CD1c-positive myeloid dendritic cell (primary cell): ENCODE measurements around the gene SLC11A2.
"Not testable (repeated sequence)": the region's sequence is repeated elsewhere in the genome, so short reads cannot be mapped to it uniquely, and the experiment has no call there.

Source experiments
- DNase-seq: peaks from one replicate; pipeline ENCODE4 v3.0.0-alpha.2; 2016; ENCODE audit errors: extremely low spot score

The SLC11A2 gene

DNA sequence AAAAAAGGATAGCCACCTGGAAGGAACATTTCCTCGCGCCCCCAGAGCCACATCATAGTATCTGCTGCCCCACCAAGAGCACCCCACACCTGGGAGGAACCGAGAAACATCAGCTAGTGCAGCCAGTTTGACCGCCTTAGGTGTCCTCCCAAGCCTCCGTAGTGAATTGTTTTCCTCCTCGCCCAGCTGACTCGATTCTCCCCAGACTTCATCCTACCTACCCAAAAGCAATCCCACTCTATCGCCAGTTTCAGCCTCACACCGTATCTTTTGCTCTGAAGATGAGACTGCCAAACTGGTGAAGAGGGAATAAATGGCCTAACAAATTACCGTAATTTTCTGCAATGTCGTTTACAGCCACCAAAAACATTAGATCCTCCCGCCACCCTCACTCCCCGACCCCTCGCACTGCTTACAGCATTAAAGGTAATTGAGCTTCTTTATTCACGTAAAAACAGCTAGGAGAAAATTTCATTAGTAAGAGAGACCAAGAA lies 1.2 kb upstream of the SLC11A2 start:
- no peak for DNase-seq

GRCh38 chr12:51025338-51025835 lies 797 bp downstream of the SLC11A2 start:
- DNase-seq = peak; percentile 19

- peak; percentile 18 for DNase-seq
These were observed 2.4 kb downstream of the SLC11A2 start for GRCh38 chr12:51023625-51024382.

DNA sequence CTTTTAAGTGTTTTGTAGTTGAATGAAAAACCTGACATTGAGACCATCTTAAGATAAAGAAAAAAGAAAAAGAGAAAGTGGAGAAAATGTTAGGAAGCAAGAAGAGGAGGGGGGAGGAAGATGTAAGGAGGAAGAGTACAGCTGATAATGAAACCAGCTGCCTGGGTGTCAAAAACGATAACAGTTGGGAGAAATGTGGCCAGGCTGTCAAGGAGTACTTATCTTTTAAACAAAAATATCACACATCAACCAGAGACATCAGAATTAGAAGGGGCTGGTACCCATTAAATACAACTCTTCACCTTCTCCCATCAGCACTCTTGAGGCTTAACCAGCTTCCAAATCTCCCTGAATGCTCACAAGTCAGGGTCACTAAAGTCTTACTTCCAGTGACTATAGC lies 4.5 kb downstream of the SLC11A2 start:
- no peak for DNase-seq

DNA sequence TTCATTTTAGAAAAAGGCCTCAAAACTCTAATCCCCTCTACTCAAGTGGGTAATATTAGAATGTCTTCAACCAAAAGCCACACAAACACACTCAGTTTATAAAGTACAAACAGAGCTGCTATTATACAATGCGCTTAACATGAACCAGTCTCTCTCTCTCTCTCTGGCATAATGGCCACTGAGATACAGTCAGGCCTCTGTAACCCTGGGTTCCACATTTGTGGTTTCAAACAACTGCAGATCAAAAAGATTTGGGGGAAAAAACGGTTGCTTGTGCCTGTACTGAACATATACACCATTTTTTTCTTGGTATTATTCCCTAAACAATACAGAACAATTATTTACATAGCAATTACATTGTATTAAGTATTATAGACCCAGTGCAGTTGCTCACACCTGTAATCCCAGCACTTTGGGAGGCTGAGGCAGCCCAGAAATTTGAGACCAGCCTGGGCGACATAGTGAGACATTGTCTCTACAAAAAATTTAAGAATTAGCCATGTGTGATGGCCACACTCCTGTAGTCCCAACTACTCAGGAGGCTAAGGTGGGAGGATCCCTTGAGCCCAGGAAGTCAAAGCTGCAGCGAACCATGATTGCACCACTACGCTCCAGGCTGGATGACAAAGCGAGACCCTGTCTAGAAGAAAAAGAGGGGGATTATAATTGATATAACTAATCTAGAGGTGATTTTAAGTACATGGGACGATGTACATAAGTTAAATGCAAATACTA lies 5.6 kb downstream of the SLC11A2 start:
- no peak for DNase-seq

DNA sequence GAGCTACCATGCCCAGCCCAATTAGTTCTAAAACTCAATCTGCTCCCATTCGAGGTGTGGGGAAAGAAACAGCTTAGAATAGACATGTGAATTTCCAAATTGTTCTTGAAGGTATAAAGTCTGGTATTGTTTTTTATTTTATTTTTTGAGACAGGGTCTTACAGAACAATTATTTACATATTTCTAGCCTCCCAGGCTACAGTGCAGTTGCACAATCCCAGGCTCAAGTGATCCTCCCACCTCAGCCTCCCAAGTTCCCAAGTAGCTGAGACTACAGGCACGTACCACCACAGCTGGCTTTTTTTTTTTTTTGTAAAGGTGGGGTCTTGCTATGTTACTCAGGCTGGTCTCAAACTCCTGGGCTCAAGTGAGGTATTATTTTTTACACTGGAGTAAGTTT lies 6.3 kb downstream of the SLC11A2 start:
- no peak for DNase-seq

DNA sequence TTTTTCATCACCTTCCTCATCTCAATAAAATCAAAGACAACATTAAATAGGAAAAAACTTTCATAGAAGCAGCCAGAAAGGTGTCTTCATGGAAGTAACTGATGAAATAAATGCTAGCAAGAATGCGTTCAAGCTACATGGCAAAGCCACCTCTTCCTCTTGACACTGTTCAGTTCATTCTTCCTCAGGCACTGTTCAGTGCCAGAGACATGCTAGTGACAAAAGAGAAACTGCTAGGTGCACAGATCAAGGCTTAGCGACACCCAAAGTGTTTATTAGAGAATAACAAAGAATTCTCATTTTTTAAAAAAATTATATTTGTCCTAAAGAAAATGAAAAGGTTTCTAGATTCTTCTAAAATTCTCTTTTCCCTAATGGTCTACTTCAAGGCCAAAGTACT lies 7.2 kb downstream of the SLC11A2 start:
- no peak for DNase-seq

DNA sequence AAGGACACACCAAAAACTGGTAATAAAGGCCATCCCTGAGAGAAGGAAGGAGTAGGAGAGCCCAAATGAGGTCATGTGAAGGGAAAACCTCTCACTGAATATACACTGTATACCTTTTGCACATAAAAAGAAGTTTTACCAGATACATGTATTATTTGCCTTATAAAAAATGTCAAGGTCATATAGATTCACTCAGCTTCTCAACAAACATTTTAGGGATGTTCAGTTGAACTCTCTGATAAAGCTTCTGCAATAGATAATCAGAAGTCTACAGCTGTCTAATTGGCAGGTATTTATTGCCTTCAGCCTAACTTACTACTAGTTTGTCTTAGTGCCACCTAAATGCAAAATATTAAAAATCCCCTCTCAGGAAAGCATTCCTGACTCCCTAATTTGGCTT lies 8.7 kb downstream of the SLC11A2 start:
- DNase-seq = no peak

GRCh38 chr12:51014467-51014866 lies 11.7 kb downstream of the SLC11A2 start:
- not testable (repeated sequence) for DNase-seq

DNA sequence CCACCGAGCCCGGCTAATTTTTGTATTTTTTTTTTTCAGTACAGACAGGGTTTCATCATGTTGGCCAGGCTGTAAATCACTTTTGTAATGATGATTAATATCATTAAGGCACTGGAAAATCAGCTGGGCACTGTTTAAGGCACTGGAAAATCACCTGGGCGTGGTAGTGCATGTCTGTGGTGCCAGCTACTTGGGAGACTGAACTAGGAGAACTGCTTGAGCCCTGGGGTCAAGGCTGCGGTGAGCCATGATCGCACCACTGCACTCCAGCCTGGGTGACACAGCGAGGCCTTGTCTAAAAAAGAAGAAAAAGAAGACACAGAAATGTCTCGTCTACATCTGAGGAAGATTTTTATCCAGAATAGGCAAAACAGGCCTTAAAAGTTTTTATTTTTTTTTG lies 12.7 kb downstream of the SLC11A2 start:
- no peak for DNase-seq

- peak; percentile 56 for DNase-seq
These were observed 13.5 kb downstream of the SLC11A2 start for GRCh38 chr12:51012570-51013236.

DNA sequence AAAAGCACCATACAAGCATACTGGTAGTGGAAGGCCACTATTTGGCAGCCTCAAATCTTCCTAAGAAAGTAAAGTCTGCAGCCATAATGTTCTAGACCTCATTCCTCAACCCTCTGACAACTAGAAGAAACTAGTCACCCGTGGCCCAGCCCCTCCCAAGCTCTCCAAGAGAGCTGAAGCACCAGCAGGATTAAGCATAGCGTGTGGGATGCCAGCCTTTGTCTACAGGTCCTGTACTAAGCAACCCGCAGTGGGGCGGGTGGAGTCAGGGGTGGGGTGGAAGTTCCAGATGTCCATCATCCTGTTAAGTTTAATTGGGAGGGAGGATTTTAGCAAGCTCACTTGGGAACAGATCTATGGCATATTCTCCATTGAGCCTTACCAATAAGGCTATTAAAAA lies 14.2 kb downstream of the SLC11A2 start:
- no peak for DNase-seq

DNA sequence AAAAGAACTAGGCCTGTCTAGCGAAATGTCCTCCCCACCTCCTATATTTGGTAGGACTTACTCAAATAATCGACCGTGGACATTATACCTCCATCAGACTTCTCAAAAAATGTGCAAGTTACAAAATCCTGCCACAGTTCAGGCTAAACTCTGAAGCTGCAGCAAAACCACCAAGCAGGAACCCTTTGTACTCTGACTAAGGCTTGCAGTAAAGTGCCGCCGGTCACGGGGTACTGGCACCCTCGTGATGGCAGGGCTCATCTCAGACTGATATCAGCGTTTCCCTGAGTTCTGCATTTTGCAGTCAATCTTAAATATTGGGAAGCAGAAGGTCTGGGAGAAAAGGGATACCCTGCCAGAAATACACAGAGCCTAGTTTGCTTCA lies 17.1 kb downstream of the SLC11A2 start:
- DNase-seq = peak; percentile 95

DNA sequence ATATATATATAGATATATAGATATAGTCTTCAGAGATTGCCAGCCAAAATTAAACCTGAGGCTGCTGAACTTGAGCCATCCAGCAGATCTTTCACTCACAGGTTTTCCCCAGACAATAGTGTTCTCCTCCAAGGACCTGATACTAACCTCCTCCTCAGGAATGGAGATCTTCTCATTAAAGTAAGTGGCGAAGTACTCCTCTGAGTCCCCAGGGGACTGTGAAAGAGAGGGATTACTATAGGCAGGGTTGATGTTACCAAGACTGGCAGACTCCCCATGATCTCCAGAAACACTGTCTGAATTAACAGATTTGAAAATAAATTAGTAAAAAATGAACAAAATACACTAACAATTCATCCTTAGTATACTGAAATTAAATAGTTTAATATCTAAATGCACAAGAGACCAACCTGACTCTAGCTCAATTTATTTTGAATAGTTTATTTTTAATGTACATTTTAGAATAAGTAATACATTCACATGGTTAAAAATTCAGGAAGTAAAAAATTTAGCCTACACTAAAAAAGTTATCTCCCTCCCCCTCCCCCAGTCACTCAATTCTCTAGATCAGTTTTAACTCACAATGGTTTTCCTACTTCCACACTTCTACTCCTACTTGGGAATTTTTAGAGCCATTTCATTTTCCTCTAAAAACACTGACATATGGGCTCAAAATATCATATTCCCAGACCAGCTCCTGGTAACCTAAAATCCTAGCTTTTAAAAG lies 17.7 kb downstream of the SLC11A2 start:
- peak; percentile 50 for DNase-seq

GRCh38 chr12:51005671-51006070 lies 20.5 kb downstream of the SLC11A2 start:
- DNase-seq = no peak

- no peak for DNase-seq
These were observed 21.2 kb downstream of the SLC11A2 start for GRCh38 chr12:51005030-51005429.

- no peak for DNase-seq
These were observed 21.7 kb downstream of the SLC11A2 start for GRCh38 chr12:51004504-51004903.

- no peak for DNase-seq
These were observed 24.4 kb downstream of the SLC11A2 start for GRCh38 chr12:51001799-51002198.

- no peak for DNase-seq
These were observed 25.9 kb downstream of the SLC11A2 start for GRCh38 chr12:51000245-51000644.

- no peak for DNase-seq
These were observed 27.1 kb downstream of the SLC11A2 start for GRCh38 chr12:50999093-50999492.

DNA sequence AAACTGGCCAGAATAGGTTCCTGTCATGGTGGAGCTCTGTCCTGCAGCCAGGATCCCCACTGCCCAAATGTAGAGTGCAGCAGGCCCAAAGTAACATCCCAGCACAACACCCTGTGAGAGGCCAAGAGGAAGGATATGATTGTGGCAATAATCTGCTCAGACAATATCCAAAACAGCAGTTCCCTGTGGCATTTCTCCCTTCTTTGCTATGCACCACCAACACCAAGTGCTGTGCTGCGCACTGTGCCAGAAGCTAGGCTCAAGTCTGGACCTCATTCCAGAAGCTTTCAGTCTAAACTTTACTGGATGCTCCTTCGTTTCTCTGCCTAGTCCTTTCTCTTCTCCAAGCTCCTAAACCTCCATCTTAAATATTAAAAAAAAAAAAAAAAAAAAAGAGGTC lies 33.4 kb downstream of the SLC11A2 start:
- DNase-seq = no peak

DNA sequence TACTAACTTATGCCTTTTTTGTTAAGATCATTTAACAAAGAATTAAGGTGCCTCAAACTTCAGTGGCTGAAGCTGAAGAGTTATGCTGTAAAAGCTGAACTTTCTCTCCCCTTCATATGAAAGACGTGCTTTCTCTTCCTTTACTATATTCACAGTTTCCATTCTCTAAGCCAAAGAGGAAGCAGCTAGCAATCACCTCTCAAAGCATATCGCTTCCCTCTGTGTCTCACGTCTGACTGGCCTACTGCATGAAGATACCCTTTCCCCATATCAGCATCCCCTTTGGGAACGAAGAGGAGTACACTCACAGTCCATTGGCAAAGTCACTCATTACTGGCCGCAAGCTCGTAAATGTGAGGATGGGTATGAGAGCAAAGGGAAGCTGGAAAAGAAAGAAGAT lies 34.9 kb downstream of the SLC11A2 start:
- DNase-seq = no peak
